Glutamatergic neuron (in vitro differentiated cells): Measurements from ENCODE around the gene REV1. TPM values are rescaled to one million over a fixed set of nuclear protein-coding genes. Genes with fewer than 3 reads are reported as not detected.

Source experiments
- DNase-seq: peaks from one replicate; pipeline ENCODE4 v3.0.0; 2022
- H3K27ac Mint-ChIP-seq: one replicate; pipeline ENCODE4 v1.8.0; 2020; ENCODE audit warnings: mild to moderate bottlenecking, mixed read lengths, inconsistent platforms; ENCODE audit not compliant: unreplicated experiment
- H3K27me3 Mint-ChIP-seq: one replicate; pipeline ENCODE4 v1.8.0; 2020; ENCODE audit warnings: mild to moderate bottlenecking, moderate library complexity, mixed read lengths, inconsistent platforms; ENCODE audit not compliant: unreplicated experiment
- H3K36me3 Mint-ChIP-seq: one replicate; pipeline ENCODE4 v1.8.0; 2020; ENCODE audit warnings: mild to moderate bottlenecking, mixed read lengths, inconsistent platforms; ENCODE audit not compliant: unreplicated experiment
- H3K4me1 Mint-ChIP-seq: one replicate; pipeline ENCODE4 v1.8.0; 2020; ENCODE audit warnings: mild to moderate bottlenecking, low read depth, mixed read lengths, inconsistent platforms; ENCODE audit not compliant: unreplicated experiment
- H3K4me3 Mint-ChIP-seq: one replicate; pipeline ENCODE4 v1.8.0; 2020; ENCODE audit warnings: mild to moderate bottlenecking, mixed read lengths, inconsistent platforms; ENCODE audit not compliant: unreplicated experiment
- H3K9me3 Mint-ChIP-seq: one replicate; pipeline ENCODE4 v1.8.0; 2020; ENCODE audit warnings: mild to moderate bottlenecking, moderate library complexity, mixed read lengths, inconsistent platforms; ENCODE audit not compliant: unreplicated experiment
- total RNA-seq: library from RNA; stranded (reverse); fragmentation: NEBNext Ultra II Directional; extraction: Animal tissue kit (Norgen Biotek cat#: 25700); gene quantifications from one replicate; pipeline ENCODE4 v1.2.1, GENCODE V29; 2021; ENCODE audit not compliant: unreplicated experiment
- TF ChIP-seq, protein P1 (sequence below): fragments of 200-600 bp; sonication (generic); IDR thresholded peaks from one replicate; pipeline ENCODE4 v1.5.0; 2021; ENCODE audit not compliant: partially characterized antibody, unreplicated experiment

The REV1 gene
- total RNA-seq, 1 donor from 2014 or later: 39.2 TPM

DNA sequence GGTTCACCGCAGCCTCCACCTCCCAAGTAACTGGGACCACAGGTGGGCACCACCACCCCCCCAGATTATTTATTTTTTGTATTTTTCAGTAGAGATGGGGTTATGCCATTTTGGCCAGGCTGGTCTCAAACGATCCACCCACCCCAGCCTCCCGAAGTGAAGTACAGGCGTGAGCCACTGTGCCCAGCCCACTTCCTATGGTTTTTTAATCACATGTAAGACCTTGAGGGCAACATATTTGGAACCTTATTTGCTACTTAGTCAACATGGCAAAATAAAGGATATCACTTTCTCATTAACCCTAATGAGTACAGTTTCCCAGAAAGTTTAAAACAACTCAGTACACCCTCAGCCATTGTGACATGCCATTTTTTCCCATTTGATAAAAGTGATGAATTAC, 88.0 kb downstream of the REV1 start:
- Mint-ChIP-seq H3K27me3 (no peaks in the 10 kb centered on the region), H3K27ac (no peak overlapping the region), H3K4me3 (no peak overlapping the region), H3K9me3 (peaks cover 4% of the 10 kb centered on the region), H3K4me1 (peaks cover 8% of the 10 kb centered on the region), H3K36me3 (no peaks in the 10 kb centered on the region)
- no peak for DNase-seq
- TF ChIP-seq, protein P1, sequence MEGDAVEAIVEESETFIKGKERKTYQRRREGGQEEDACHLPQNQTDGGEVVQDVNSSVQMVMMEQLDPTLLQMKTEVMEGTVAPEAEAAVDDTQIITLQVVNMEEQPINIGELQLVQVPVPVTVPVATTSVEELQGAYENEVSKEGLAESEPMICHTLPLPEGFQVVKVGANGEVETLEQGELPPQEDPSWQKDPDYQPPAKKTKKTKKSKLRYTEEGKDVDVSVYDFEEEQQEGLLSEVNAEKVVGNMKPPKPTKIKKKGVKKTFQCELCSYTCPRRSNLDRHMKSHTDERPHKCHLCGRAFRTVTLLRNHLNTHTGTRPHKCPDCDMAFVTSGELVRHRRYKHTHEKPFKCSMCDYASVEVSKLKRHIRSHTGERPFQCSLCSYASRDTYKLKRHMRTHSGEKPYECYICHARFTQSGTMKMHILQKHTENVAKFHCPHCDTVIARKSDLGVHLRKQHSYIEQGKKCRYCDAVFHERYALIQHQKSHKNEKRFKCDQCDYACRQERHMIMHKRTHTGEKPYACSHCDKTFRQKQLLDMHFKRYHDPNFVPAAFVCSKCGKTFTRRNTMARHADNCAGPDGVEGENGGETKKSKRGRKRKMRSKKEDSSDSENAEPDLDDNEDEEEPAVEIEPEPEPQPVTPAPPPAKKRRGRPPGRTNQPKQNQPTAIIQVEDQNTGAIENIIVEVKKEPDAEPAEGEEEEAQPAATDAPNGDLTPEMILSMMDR: no peak

DNA sequence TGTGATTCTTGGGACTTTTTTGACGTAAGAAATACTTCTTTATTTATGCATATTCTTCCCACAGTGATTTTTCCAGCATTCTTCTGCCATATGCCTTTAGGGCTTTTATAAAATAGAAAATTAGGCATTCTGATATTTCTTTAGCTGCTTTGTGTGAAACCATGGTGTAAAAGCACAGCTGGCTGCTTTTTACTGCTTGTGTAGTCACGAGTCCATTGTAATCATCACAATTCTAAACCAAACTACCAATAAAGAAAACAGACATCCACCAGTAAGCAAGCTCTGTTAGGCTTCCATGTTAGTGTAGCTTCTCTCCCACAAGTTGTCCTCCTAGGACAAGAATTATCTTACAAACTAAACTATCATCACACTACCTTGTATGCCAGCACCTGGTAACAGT, 90.0 kb downstream of the REV1 start:
- peaks cover 2% of the 10 kb centered on the region for H3K9me3 Mint-ChIP-seq
- no peaks in the 10 kb centered on the region for H3K27me3 Mint-ChIP-seq
- H3K36me3 Mint-ChIP-seq: peaks cover 7% of the 10 kb centered on the region
- H3K4me3 Mint-ChIP-seq: no peak overlapping the region
- no peak for DNase-seq
- peaks cover 4% of the 10 kb centered on the region for H3K4me1 Mint-ChIP-seq
- H3K27ac Mint-ChIP-seq: no peak overlapping the region
- TF ChIP-seq, protein P1: no peak

DNA sequence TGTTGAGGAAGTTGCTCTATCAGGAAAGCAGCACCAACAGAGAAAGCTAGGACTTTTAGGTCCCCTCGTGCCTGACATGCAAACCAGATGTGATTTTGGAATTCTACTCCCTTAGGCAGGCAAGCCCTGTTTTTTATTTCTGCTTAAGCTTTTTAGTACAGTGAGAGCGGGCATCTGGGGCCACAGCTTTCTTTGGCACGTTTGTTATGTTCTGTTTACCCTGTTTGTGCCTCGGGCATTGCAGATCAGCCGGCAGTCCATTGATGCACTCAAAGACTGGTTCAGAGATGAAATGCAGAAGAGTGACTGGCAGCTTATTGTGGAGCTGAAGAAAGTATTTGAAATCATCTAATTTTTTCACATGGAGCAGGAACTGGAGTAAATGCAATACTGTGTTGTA, 90.8 kb downstream of the REV1 start:
- Mint-ChIP-seq H3K4me3 (no peak overlapping the region), H3K4me1 (peaks cover 4% of the 10 kb centered on the region), H3K36me3 (peaks cover 7% of the 10 kb centered on the region), H3K27ac (peak overlapping the region; percentile 8), H3K9me3 (peaks cover 2% of the 10 kb centered on the region), H3K27me3 (no peaks in the 10 kb centered on the region)
- TF ChIP-seq, protein P1: no peak
- no peak for DNase-seq

DNA sequence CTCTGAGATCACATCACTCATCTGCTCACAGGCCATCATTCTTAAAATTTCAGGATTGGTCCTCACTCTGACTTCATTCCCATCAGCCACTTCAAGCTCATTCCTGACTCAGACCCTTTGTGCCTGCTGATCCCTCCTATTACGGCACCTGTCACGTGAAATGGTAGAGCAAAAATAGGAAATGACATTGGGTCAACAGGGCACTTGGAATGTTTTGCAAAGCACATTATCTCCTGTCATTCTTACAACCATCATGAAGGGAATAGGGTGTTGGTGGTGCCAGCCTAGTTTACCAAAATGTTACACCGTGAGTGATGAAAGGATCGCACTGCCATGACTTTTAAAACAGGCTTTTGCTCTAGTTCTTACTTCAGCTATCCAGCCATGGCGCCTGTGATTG, 91.5 kb downstream of the REV1 start:
- H3K27me3 Mint-ChIP-seq: no peaks in the 10 kb centered on the region
- TF ChIP-seq, protein P1: no peak
- no peak overlapping the region for H3K27ac Mint-ChIP-seq
- peaks cover 7% of the 10 kb centered on the region for H3K36me3 Mint-ChIP-seq
- no peak for DNase-seq
- peaks cover 2% of the 10 kb centered on the region for H3K9me3 Mint-ChIP-seq
- H3K4me3 Mint-ChIP-seq: no peak overlapping the region
- no peaks in the 10 kb centered on the region for H3K4me1 Mint-ChIP-seq

DNA sequence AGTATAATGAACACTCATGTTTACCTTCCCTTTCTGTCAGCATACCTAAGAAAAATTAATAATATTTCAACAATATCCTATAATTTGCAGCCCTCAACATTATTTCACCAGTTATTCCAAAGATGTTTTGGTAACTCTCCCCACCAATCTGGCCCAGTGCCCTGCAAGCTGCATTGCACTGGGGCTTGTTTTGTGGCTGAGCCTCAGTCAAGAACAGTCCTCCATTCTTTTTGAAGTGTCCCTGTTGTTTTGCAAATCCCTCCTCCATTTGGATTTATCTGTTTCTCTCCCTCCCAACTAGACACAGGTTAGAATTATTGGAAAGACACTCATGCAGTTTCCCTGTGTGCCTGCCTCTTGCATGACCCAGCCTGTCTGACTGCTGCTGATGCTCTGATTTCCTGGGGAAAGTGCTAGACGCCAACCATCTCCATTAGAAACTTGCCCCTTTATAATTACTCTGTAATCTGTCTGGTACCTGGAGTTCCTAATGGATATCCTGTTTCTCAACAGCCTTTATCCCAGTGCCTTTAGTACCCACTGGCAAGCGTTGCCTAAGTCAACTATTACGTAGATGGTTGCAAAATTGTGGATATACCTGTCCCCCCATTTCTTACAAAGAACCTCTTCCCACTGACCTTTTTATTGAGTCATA, 92.4 kb downstream of the REV1 start:
- no peak overlapping the region for H3K4me3 Mint-ChIP-seq
- H3K36me3 Mint-ChIP-seq: peaks cover 7% of the 10 kb centered on the region
- no peaks in the 10 kb centered on the region for H3K9me3 Mint-ChIP-seq
- TF ChIP-seq, protein P1: no peak
- no peaks in the 10 kb centered on the region for H3K4me1 Mint-ChIP-seq
- H3K27me3 Mint-ChIP-seq: no peaks in the 10 kb centered on the region
- no peak overlapping the region for H3K27ac Mint-ChIP-seq
- DNase-seq: no peak
